HFF-Myc (cell line): ENCODE data around the gene LRRC3C.

Experiments
- DNase-seq: peaks from one replicate; pipeline ENCODE4 v3.0.0-alpha.2; 2011; ENCODE audit warnings: low read depth; ENCODE audit errors: extremely low read depth
- H3K4me3 ChIP-seq: replicated peaks from 2 replicates; pipeline ENCODE4 v1.5.1; 2011; ENCODE audit warnings: low read depth, mild to moderate bottlenecking, control low read depth, low read length
- TF ChIP-seq, protein P1 (sequence below): IDR thresholded peaks from 2 replicates; pipeline ENCODE4 v1.5.1; 2012; ENCODE audit warnings: mild to moderate bottlenecking, low read depth, low read length, control low read depth; ENCODE audit errors: missing control alignments

LRRC3C gene

DNA sequence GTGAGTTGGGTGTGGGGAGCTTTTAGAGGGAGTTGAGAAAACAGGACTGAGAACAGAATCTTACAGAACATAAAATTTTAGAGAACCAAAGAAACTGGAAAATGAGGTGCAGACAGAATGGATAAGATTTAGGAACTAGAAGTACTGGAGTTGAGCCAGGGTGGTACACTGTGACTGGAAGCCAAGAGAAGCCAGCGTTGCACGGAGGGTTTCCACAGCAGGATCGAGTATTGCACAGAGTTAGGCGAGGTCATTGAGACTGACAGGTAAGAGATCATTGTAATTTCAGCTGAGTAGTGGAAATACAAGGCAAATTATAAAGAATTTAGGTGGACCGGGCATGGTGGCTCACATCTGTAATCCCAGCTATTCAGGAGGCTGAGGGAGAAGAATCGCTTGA, 41.8 kb downstream of the LRRC3C start:
- TF ChIP-seq, protein P1, sequence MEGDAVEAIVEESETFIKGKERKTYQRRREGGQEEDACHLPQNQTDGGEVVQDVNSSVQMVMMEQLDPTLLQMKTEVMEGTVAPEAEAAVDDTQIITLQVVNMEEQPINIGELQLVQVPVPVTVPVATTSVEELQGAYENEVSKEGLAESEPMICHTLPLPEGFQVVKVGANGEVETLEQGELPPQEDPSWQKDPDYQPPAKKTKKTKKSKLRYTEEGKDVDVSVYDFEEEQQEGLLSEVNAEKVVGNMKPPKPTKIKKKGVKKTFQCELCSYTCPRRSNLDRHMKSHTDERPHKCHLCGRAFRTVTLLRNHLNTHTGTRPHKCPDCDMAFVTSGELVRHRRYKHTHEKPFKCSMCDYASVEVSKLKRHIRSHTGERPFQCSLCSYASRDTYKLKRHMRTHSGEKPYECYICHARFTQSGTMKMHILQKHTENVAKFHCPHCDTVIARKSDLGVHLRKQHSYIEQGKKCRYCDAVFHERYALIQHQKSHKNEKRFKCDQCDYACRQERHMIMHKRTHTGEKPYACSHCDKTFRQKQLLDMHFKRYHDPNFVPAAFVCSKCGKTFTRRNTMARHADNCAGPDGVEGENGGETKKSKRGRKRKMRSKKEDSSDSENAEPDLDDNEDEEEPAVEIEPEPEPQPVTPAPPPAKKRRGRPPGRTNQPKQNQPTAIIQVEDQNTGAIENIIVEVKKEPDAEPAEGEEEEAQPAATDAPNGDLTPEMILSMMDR = no peak
- H3K4me3 ChIP-seq = no peak overlapping the region
- DNase-seq = no peak

DNA sequence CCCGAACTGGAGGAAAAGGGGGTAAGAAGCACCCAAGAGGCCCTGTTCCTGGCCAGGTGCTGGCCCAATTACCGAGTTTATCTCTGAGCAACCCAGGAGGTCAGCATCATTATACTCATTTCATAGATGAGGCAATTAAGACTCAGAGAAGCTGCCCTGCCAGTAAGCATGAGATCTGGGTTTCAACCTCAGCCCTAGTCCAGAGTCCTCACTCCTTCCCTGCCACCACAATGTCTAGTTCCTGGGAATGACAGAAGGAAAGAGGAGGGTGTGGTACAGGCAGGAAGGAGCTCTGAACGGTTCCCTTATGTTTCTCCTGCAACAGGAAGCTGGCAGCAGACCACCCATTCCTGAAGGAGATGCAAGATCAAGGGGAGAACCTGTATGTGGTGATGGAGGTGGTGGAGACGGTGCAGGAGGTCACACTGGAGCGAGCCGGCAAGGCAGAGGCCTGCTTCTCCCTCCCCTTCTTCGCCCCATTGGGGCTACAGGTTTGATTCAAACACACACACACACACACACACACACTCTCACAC, 42.7 kb downstream of the LRRC3C start:
- no peak for DNase-seq
- H3K4me3 ChIP-seq = no peak overlapping the region
- TF ChIP-seq, protein P1 = no peak

DNA sequence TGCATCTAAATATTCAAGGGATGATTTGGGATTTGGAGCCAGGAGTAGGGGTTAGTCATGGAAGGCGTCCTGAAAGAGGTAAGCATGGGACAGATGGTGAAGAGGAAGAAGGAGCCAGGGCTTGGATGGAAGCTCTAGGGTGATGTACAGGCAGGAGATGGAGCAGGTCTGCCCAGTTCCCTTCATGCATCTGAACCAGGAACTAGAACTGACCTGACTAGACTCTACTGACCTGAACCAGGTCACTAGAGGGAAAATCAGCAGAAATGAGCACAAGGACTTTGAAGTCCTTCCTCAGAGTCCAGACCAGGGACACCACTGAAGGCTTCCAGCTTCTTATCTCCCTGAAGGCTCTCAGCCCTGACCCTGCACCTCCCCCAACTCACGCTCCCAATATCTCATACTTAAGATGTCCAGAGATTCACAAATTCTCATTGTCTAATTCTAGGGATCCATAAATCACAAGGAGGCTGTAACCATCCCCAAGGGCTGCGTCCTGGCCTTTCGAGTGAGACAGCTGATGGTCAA, 43.6 kb downstream of the LRRC3C start:
- TF ChIP-seq, protein P1 = no peak
- no peak overlapping the region for H3K4me3 ChIP-seq
- no peak for DNase-seq

DNA sequence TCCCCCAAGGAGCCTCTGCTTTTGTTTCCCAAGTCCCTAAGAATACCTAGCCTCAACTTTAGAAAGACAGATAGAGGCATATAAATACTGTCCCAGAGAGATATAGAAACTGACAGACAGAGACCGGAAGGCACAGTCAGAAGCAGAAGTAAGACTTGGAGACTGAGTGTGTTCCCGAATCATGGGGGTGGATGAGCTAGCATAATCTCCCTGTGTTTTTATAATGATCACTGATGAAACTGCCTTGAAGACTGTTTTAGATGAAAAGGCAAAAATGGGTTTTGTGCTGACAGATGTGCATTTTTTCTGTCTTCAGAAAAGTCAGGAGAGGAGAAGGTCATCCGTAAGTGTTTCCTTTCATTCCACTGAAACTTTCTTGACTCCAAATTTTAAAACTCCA, 44.7 kb downstream of the LRRC3C start:
- TF ChIP-seq, protein P1 = no peak
- no peak for DNase-seq
- no peak overlapping the region for H3K4me3 ChIP-seq

DNA sequence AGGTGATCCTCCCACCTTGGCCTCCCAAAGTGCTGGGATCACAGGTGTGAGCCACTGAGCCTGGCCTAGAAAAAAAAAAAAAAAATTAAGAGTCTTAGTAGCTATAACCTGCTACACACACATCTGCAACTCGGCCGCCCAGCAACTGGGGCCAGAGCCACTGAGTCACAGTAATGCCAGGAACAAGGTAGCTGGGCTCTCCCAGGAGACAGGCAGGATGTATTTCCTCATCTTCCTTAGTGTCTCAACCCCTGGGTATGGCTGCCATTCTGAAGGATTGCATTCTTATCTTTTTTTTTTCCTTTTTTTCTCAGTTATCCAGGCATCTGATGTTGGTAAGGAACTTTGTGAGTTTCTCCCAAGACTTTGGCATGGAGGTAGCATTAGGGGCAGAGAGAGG, 46.0 kb downstream of the LRRC3C start:
- TF ChIP-seq, protein P1 = no peak
- no peak overlapping the region for H3K4me3 ChIP-seq
- no peak for DNase-seq

DNA sequence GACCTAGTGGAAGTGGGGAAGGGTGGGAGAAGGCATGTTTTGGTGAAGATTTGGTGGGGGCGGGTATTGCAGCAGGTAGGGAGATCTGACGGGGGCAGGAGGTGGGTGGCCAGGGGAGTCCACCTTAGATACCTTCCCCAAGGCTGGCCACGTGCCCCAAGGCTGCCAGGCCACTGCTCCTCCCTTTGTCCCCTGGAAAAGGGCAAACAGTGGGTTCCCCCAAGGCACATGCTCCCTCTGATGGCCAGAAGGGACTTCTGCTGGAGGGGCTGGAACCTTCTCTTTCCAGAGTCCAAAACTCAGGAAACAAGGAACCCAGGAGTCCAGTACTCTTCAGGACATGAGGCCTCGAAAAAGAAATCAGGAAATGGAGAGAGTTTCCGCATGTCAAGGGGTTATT, 46.9 kb downstream of the LRRC3C start:
- TF ChIP-seq, protein P1 = no peak
- no peak overlapping the region for H3K4me3 ChIP-seq
- no peak for DNase-seq

DNA sequence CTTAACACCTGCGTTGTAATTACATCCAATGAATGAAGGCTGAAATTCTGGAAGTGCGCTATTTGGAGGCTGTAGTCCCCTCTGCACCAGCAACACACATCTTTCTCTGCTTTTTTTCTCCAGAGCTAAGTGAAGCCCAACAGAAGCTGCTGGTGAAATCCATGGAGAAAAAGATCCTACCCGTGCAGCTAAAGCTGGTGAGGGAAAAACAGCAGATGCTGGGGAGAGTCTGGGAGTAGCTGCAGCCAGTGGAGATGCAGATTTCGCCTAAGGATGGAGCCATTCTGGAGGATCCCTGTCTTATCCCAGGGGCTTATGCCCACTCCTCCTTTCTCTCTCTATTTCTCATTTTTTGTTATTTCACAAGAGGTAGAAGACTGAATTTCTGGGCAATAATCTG, 48.3 kb downstream of the LRRC3C start:
- no peak for DNase-seq
- H3K4me3 ChIP-seq = no peak overlapping the region
- TF ChIP-seq, protein P1 = no peak
